PC-9 (cell line): ENCODE measurements around the gene NR6A1. TPM values are rescaled to one million over a fixed set of nuclear protein-coding genes. Genes with fewer than 3 reads are reported as not detected.

ENCODE experiments used
- BruUV-seq: library from RNA; stranded (reverse); fragments of 400-500 nt; replicated peaks from 2 replicates; lab custom pipeline; 2021; lab: Mats Ljungman, UMichigan
- CTCF ChIA-PET: fragments of 300-600 bp; sonication (Branson Sonifier 250); formaldehyde crosslinking; loops from one replicate; lab custom pipeline; 2022; ENCODE audit warnings: antibody characterized with exemption; lab: Charles Lee
- POLR2A ChIA-PET: fragments of 300-600 bp; sonication (Branson Sonifier 250); formaldehyde crosslinking; loops from one replicate; lab custom pipeline; 2022; ENCODE audit warnings: antibody characterized with exemption; ENCODE audit not compliant: unreplicated experiment; lab: Charles Lee
- DNase-seq, 2 experiments: peaks; one replicate each; pipeline versions ENCODE4 v3.0.0 to v3.0.0-alpha.2; 2015 to 2022; ENCODE audit warnings: mixed read lengths in 1 of 2
- H2AFZ ChIP-seq: fragments of 200-600 bp; sonication (generic); 2 replicates; pipeline ENCODE4 v1.8.1; 2017; ENCODE audit warnings: antibody characterized with exemption
- H3F3A ChIP-seq: fragments of 200-600 bp; sonication (generic); 2 replicates; pipeline ENCODE4 v1.8.1; 2017; ENCODE audit warnings: antibody characterized with exemption, mild to moderate bottlenecking, low read depth; ENCODE audit not compliant: insufficient read depth
- H3K27ac ChIP-seq: fragments of 200-600 bp; sonication (generic); 2 replicates; pipeline ENCODE4 v1.6.1; 2016; ENCODE audit warnings: mixed run types
- H3K27me3 ChIP-seq: fragments of 200-600 bp; sonication (generic); 2 replicates; pipeline ENCODE4 v1.6.1; 2016; ENCODE audit warnings: low read depth, mixed run types; ENCODE audit not compliant: insufficient read depth
- H3K36me3 ChIP-seq: fragments of 200-600 bp; sonication (generic); 2 replicates; pipeline ENCODE4 v1.6.1; 2016; ENCODE audit warnings: low read depth, mixed run types
- H3K4me1 ChIP-seq: fragments of 200-600 bp; sonication (generic); replicated peaks from 2 replicates; pipeline ENCODE4 v1.6.1; 2016; ENCODE audit warnings: mixed run types; ENCODE audit not compliant: insufficient read depth
- H3K4me2 ChIP-seq: fragments of 200-600 bp; sonication (generic); 2 replicates; pipeline ENCODE4 v1.6.1; 2017; ENCODE audit warnings: mixed run types
- H3K4me3 ChIP-seq: fragments of 200-600 bp; sonication (generic); 2 replicates; pipeline ENCODE4 v1.6.1; 2016; ENCODE audit warnings: mixed run types
- H3K79me2 ChIP-seq: fragments of 200-600 bp; sonication (generic); 2 replicates; pipeline ENCODE4 v1.6.1; 2017; ENCODE audit warnings: low read depth, mixed run types
- H3K9me2 ChIP-seq: fragments of 200-600 bp; sonication (generic); 2 replicates; pipeline ENCODE4 v1.8.1; 2017; ENCODE audit warnings: mild to moderate bottlenecking; ENCODE audit not compliant: insufficient read depth
- H3K9me3 ChIP-seq: fragments of 200-600 bp; sonication (generic); 2 replicates; pipeline ENCODE4 v1.8.1; 2016; ENCODE audit warnings: low read depth; ENCODE audit not compliant: insufficient read depth
- H4K20me1 ChIP-seq: fragments of 200-600 bp; sonication (generic); 2 replicates; pipeline ENCODE4 v1.8.1; 2017; ENCODE audit not compliant: insufficient read depth
- EZH2 ChIP-seq: fragments of 200-600 bp; sonication (generic); IDR thresholded peaks from 2 replicates; pipeline ENCODE4 v1.8.0; 2017; ENCODE audit warnings: antibody characterized with exemption, low read depth
- intact Hi-C: fragments of 100-400 bp; cut with micrococcal nuclease; formaldehyde crosslinking; loops from one replicate; pipeline ENCODE4 v1.10.0; 2022; ENCODE audit not compliant: unreplicated experiment
- total RNA-seq: library from RNA; stranded (reverse); gene quantifications from 2 replicates; pipeline ENCODE4 v1.2.3, GENCODE V29; 2021
- TF ChIP-seq, protein P1 (sequence below): fragments of 200-600 bp; sonication (generic); conservative IDR thresholded peaks from 2 replicates; pipeline ENCODE4 v1.6.1; 2017; ENCODE audit warnings: mixed run types, antibody characterized with exemption, mild to moderate bottlenecking, moderate library complexity

NR6A1 gene
- total RNA-seq, 1 experiment from 2014 or later, result 13.0 TPM

DNA sequence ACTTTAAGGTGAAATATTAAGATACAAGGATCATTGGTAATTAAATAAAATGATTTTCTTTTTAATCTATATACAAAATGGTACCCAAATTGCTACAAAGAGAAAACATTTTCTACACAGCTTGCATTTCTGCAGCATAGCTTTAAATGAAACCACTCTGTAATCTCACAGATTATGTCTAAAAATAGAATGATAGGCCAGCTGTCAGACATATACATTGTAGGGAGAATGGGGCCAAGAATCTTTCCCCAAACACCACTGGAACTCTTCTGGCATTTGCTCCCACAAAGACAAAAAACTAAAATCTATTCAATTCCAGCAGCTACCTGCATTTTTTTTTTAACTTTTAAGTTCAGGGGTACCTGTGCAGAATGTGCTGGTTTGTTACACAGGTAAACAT lies 139.8 kb downstream of the NR6A1 start:
- no peak overlapping the region for H2AFZ ChIP-seq
- H3K79me2 ChIP-seq, result 0 out of 2 replicates have a peak, but pooled peaks cover 3% of the 10 kb centered on the region
- DNase-seq, result no peak
- TF ChIP-seq EZH2, result no peak
- TF ChIP-seq, protein P1, sequence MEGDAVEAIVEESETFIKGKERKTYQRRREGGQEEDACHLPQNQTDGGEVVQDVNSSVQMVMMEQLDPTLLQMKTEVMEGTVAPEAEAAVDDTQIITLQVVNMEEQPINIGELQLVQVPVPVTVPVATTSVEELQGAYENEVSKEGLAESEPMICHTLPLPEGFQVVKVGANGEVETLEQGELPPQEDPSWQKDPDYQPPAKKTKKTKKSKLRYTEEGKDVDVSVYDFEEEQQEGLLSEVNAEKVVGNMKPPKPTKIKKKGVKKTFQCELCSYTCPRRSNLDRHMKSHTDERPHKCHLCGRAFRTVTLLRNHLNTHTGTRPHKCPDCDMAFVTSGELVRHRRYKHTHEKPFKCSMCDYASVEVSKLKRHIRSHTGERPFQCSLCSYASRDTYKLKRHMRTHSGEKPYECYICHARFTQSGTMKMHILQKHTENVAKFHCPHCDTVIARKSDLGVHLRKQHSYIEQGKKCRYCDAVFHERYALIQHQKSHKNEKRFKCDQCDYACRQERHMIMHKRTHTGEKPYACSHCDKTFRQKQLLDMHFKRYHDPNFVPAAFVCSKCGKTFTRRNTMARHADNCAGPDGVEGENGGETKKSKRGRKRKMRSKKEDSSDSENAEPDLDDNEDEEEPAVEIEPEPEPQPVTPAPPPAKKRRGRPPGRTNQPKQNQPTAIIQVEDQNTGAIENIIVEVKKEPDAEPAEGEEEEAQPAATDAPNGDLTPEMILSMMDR, result no peak
- no peaks in the 10 kb centered on the region for H3K27me3 ChIP-seq
- intact Hi-C loops, result no loop called here
- no peaks in the 10 kb centered on the region for H4K20me1 ChIP-seq
- no peaks in the 10 kb centered on the region for H3K9me2 ChIP-seq
- H3K9me3 ChIP-seq, result no peaks in the 10 kb centered on the region
- H3K4me3 ChIP-seq, result no peak overlapping the region
- BruUV-seq, result no TSS peak
- no peak overlapping the region for H3K27ac ChIP-seq
- ChIA-PET POLR2A (no interaction called here), CTCF (interaction anchor here (1.4 kb wide), 1 partner anchor 14 kb away, joined by 6 read pairs; no protein-coding TSS in a partner anchor)
- no peaks in the 10 kb centered on the region for H3F3A ChIP-seq
- peaks cover 5% of the 10 kb centered on the region; the same call in 1 of the 2 replicates for H3K4me1 ChIP-seq
- no peaks in the 10 kb centered on the region for H3K36me3 ChIP-seq
- no peak overlapping the region for H3K4me2 ChIP-seq

DNA sequence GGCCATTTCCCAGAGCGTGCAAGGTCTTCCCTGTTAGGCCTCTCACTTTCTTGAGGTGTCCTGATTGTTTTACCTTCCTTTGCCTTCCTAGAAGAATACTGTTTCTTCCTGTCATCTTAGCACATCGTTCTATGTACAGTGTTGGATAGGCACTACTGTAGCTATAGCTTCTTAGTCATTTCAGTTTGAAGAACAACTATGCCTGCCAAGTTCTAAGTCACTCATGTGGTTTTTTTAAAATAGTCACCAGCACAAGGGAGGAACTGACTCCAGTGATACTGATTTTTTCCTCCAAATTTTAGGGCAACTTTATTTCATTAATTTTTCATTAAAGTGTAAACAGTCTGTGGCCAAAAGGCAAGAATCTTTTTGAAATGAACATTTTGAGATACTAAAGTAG lies 141.5 kb downstream of the NR6A1 start:
- intact Hi-C loops, result no loop called here
- POLR2A ChIA-PET, result no interaction called here
- 0 out of 2 replicates have a peak, but pooled peaks cover 7% of the 10 kb centered on the region for H3K79me2 ChIP-seq
- no peak for DNase-seq
- no TSS peak for BruUV-seq
- H3K4me2 ChIP-seq, result no peak overlapping the region
- H3F3A ChIP-seq, result no peaks in the 10 kb centered on the region
- no peak overlapping the region for H3K27ac ChIP-seq
- H3K27me3 ChIP-seq, result no peaks in the 10 kb centered on the region
- no peaks in the 10 kb centered on the region for H3K9me3 ChIP-seq
- H2AFZ ChIP-seq, result no peak overlapping the region
- H3K4me3 ChIP-seq, result no peak overlapping the region
- TF ChIP-seq, protein P1, result no peak
- TF ChIP-seq EZH2, result no peak
- H3K36me3 ChIP-seq, result no peaks in the 10 kb centered on the region
- no peaks in the 10 kb centered on the region for H4K20me1 ChIP-seq
- CTCF ChIA-PET, result no interaction called here
- no peaks in the 10 kb centered on the region for H3K9me2 ChIP-seq
- H3K4me1 ChIP-seq, result peaks cover 5% of the 10 kb centered on the region; the same call in 1 of the 2 replicates

DNA sequence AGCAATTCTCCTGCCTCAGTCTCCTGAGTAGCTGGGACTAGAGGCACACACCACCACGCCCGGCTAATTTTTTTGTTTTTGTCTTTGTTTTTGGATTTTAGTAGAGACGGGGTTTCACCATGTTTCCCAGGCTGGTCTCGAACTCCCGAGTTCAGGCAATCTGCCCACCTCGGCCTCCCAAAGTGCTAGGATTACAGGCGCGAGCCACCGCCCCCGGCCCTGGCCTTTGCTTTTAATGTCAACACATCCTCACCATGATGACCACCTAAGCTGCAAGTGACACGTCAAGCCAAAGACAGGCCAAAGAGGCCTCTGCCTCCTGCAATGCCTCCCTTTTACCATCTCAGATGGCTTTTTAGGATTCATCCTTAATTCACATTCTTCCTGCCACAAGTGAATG lies 142.4 kb downstream of the NR6A1 start:
- Histone ChIP-seq H3K79me2 (peaks cover 7% of the 10 kb centered on the region; the same call in 1 of the 2 replicates), H3K4me3 (no peak overlapping the region), H3K27me3 (no peaks in the 10 kb centered on the region), H3K4me2 (no peak overlapping the region), H4K20me1 (no peaks in the 10 kb centered on the region), H3K9me3 (no peaks in the 10 kb centered on the region), H2AFZ (no peak overlapping the region), H3F3A (no peaks in the 10 kb centered on the region), H3K9me2 (no peaks in the 10 kb centered on the region), H3K4me1 (peaks cover 5% of the 10 kb centered on the region; the same call in 1 of the 2 replicates), H3K27ac (no peak overlapping the region), H3K36me3 (no peaks in the 10 kb centered on the region)
- no TSS peak for BruUV-seq
- intact Hi-C loops, result no loop called here
- TF ChIP-seq, protein P1, result no peak
- TF ChIP-seq EZH2, result no peak
- POLR2A ChIA-PET, result no interaction called here
- DNase-seq, result no peak
- CTCF ChIA-PET, result interaction anchor here (0.9 kb wide), 1 partner anchor 146 kb away, joined by 4 read pairs; no protein-coding TSS in a partner anchor
